ENCODE results near the gene HMGB4. TPM values are rescaled to one million over a fixed set of nuclear protein-coding genes. Genes with fewer than 3 reads are reported as not detected.

HMGB4 gene
- polyA plus RNA-seq, 1 donor (not counting 4 experiments of a cell fraction or from before 2014, with no cell fraction given): not detected

- Histone ChIP-seq H3K36me3 (ENCODE audit: control insufficient read depth in 2 of 2, extremely low read depth in 1 of 2, insufficient read depth in 2 of 2, low read length in 2 of 2) (no peaks in the 10 kb centered on the region), H3K4me2 (ENCODE audit: control insufficient read depth, extremely low read depth, insufficient read depth, low read depth, low read length) (no peak overlapping the region), H4K20me1 (ENCODE audit: control insufficient read depth, extremely low read depth, insufficient read depth, low read length) (no peaks in the 10 kb centered on the region), H3K9ac (ENCODE audit: control insufficient read depth, extremely low read depth, insufficient read depth, low read length) (no peak overlapping the region), H3K27me3 (ENCODE audit: control insufficient read depth, extremely low read depth, insufficient read depth, low read length) (no peaks in the 10 kb centered on the region), H3K9me1 (ENCODE audit: control insufficient read depth, extremely low read depth, insufficient read depth, low read length) (no peaks in the 10 kb centered on the region), H3K27ac (ENCODE audit: control insufficient read depth, insufficient read depth, low read length) (no peak overlapping the region), H3K9me3 (ENCODE audit: control insufficient read depth, low read depth, low read length) (no peaks in the 10 kb centered on the region), H2AFZ (ENCODE audit: control insufficient read depth, low read length) (no peak overlapping the region), H3K4me3 (ENCODE audit: control insufficient read depth in 2 of 3, extremely low read depth in 1 of 3, insufficient read depth in 2 of 3, low read depth in 1 of 3, low read length in 3 of 3) (no peak overlapping the region), H3K79me2 (ENCODE audit: control insufficient read depth, insufficient read depth, low read length) (no peaks in the 10 kb centered on the region), H3K4me1 (ENCODE audit: control insufficient read depth, extremely low read depth, insufficient read depth, low read length) (no peaks in the 10 kb centered on the region)
- DNase-seq (ENCODE audit: low read depth, low spot score) (no peak), FAIRE-seq (no peak)
- TF ChIP-seq CTCF (optimal IDR thresholded peaks at IDR 0.05 in 1 of 3, IDR thresholded peaks at IDR 0.05 in 1 of 3, conservative IDR thresholded peaks at IDR 0.05 in 1 of 3; ENCODE audit: extremely low read depth in 1 of 3, insufficient read depth in 2 of 3, low read length in 3 of 3) (no peak), EZH2 (IDR thresholded peaks at IDR 0.05; ENCODE audit: low read length) (no peak)
- dilution Hi-C loops (cut with MboI; ENCODE audit: extremely low pct_ligation_motif_present, low sequenced_read_pairs): no loop called here
Measured at GRCh38 chr1:33837635-33838034, 26.2 kb upstream of the HMGB4 start.

- H3K27me3 ChIP-seq (ENCODE audit: control insufficient read depth, extremely low read depth, insufficient read depth, low read length): no peaks in the 10 kb centered on the region
- no peaks in the 10 kb centered on the region for H3K9me1 ChIP-seq (ENCODE audit: control insufficient read depth, extremely low read depth, insufficient read depth, low read length)
- DNase-seq (ENCODE audit: low read depth, low spot score) (no peak), FAIRE-seq (no peak)
- no peaks in the 10 kb centered on the region for H3K9me3 ChIP-seq (ENCODE audit: control insufficient read depth, low read depth, low read length)
- H3K4me2 ChIP-seq (ENCODE audit: control insufficient read depth, extremely low read depth, insufficient read depth, low read depth, low read length): no peak overlapping the region
- no peaks in the 10 kb centered on the region for H4K20me1 ChIP-seq (ENCODE audit: control insufficient read depth, extremely low read depth, insufficient read depth, low read length)
- no peaks in the 10 kb centered on the region for H3K4me1 ChIP-seq (ENCODE audit: control insufficient read depth, extremely low read depth, insufficient read depth, low read length)
- no peak overlapping the region for H3K27ac ChIP-seq (ENCODE audit: control insufficient read depth, insufficient read depth, low read length)
- no peaks in the 10 kb centered on the region for H3K36me3 ChIP-seq (ENCODE audit: control insufficient read depth in 2 of 2, extremely low read depth in 1 of 2, insufficient read depth in 2 of 2, low read length in 2 of 2)
- no peaks in the 10 kb centered on the region for H3K79me2 ChIP-seq (ENCODE audit: control insufficient read depth, insufficient read depth, low read length)
- no peak overlapping the region for H3K4me3 ChIP-seq (ENCODE audit: control insufficient read depth in 2 of 3, extremely low read depth in 1 of 3, insufficient read depth in 2 of 3, low read depth in 1 of 3, low read length in 3 of 3)
- no peak overlapping the region for H3K9ac ChIP-seq (ENCODE audit: control insufficient read depth, extremely low read depth, insufficient read depth, low read length)
- dilution Hi-C loops (cut with MboI; ENCODE audit: extremely low pct_ligation_motif_present, low sequenced_read_pairs): no loop called here
- no peak overlapping the region for H2AFZ ChIP-seq (ENCODE audit: control insufficient read depth, low read length)
- TF ChIP-seq EZH2 (IDR thresholded peaks at IDR 0.05; ENCODE audit: low read length) (no peak), CTCF (optimal IDR thresholded peaks at IDR 0.05 in 1 of 3, IDR thresholded peaks at IDR 0.05 in 1 of 3, conservative IDR thresholded peaks at IDR 0.05 in 1 of 3; ENCODE audit: extremely low read depth in 1 of 3, insufficient read depth in 2 of 3, low read length in 3 of 3) (no peak)
Measured at GRCh38 chr1:33841494-33841893, 22.4 kb upstream of the HMGB4 start.

All from keratinocyte (primary cell).